Keratinocyte (primary cell): ENCODE data around the gene PADI4. TPM values are rescaled to one million over a fixed set of nuclear protein-coding genes. Genes with fewer than 3 reads are reported as not detected.

Experiments used
- DNase-seq: peaks from one replicate; pipeline ENCODE4 v3.0.0-alpha.2; 2011; ENCODE audit warnings: low read depth, missing footprints, low spot score
- FAIRE-seq: peaks from 2 replicates; lab custom pipeline; 2011; peaks lifted over from hg19 to GRCh38; lab: Jason Lieb, UNC
- H2AFZ ChIP-seq: 2 replicates; pipeline ENCODE4 v1.6.0; 2012; ENCODE audit warnings: low read length, control low read depth, inconsistent platforms; ENCODE audit not compliant: control insufficient read depth
- H3K27ac ChIP-seq: 2 replicates; pipeline ENCODE4 v1.5.1; 2011; ENCODE audit warnings: low read length; ENCODE audit not compliant: control insufficient read depth, insufficient read depth
- H3K27me3 ChIP-seq: 3 replicates; pipeline ENCODE4 v1.6.0; 2011; ENCODE audit warnings: low read length; ENCODE audit not compliant: control insufficient read depth, insufficient read depth; ENCODE audit errors: extremely low read depth
- H3K36me3 ChIP-seq, 2 experiments: 2 replicates in 1 of 2; 3 replicates in 1 of 2; pipeline ENCODE4 v1.5.1; 2011; ENCODE audit warnings: low read length in 2 of 2, mild to moderate bottlenecking in 1 of 2; ENCODE audit not compliant: control insufficient read depth in 2 of 2, insufficient read depth in 2 of 2; ENCODE audit errors: extremely low read depth in 1 of 2
- H3K4me1 ChIP-seq: 3 replicates; pipeline ENCODE4 v1.5.1; 2011; ENCODE audit warnings: low read length; ENCODE audit not compliant: control insufficient read depth, insufficient read depth; ENCODE audit errors: extremely low read depth
- H3K4me2 ChIP-seq: 3 replicates; pipeline ENCODE4 v1.6.0; 2011; ENCODE audit warnings: low read depth, low read length; ENCODE audit not compliant: control insufficient read depth, insufficient read depth; ENCODE audit errors: extremely low read depth
- H3K4me3 ChIP-seq, 3 experiments: fragments of 200-600 bp in 1 of 3; sonication (generic) in 1 of 3; 2 replicates in 2 of 3; 3 replicates in 1 of 3; pipeline ENCODE4 v1.5.1; 2011 to 2016; ENCODE audit warnings: low read length in 3 of 3, mild to moderate bottlenecking in 3 of 3, control low read depth in 2 of 3, inconsistent platforms in 1 of 3, low read depth in 1 of 3, mixed read lengths in 1 of 3, mixed run types in 1 of 3, moderate library complexity in 1 of 3; ENCODE audit not compliant: control insufficient read depth in 2 of 3, insufficient read depth in 2 of 3; ENCODE audit errors: extremely low read depth in 1 of 3
- H3K79me2 ChIP-seq: 2 replicates; pipeline ENCODE4 v1.6.0; 2012; ENCODE audit warnings: low read length; ENCODE audit not compliant: control insufficient read depth, insufficient read depth
- H3K9ac ChIP-seq: 3 replicates; pipeline ENCODE4 v1.6.0; 2011; ENCODE audit warnings: low read length; ENCODE audit not compliant: control insufficient read depth, insufficient read depth; ENCODE audit errors: extremely low read depth
- H3K9me1 ChIP-seq: 3 replicates; pipeline ENCODE4 v1.6.0; 2011; ENCODE audit warnings: low read length; ENCODE audit not compliant: control insufficient read depth, insufficient read depth; ENCODE audit errors: extremely low read depth
- H3K9me3 ChIP-seq: 2 replicates; pipeline ENCODE4 v1.5.1; 2012; ENCODE audit warnings: low read depth, low read length; ENCODE audit not compliant: control insufficient read depth
- H4K20me1 ChIP-seq: 3 replicates; pipeline ENCODE4 v1.6.0; 2011; ENCODE audit warnings: low read length; ENCODE audit not compliant: control insufficient read depth, insufficient read depth; ENCODE audit errors: extremely low read depth
- EZH2 ChIP-seq: IDR thresholded peaks from one replicate; pipeline ENCODE4 v1.6.1; 2012; ENCODE audit warnings: inconsistent platforms, mild to moderate bottlenecking, low read length, moderate library complexity
- dilution Hi-C: fragments of 300-500 bp; cut with MboI; formaldehyde crosslinking; loops from one replicate; pipeline ENCODE4 v1.7.0; 2020; ENCODE audit warnings: low sequenced_read_pairs; ENCODE audit not compliant: extremely low pct_ligation_motif_present
- polyA plus RNA-seq, 5 experiments: library from polyadenylated mRNA; depleted of rRNA in 3 of 5; stranded (reverse) in 3 of 5; stranded (forward) in 1 of 5; unstranded in 1 of 5; fragments of >200 nt; gene quantifications; 1 replicate in 1 of 5; 2 replicates in 3 of 5; 3 replicates in 1 of 5; pipeline versions ENCODE4 v1.2.1 to v1.2.3, GENCODE V29; 2011 to 2012; ENCODE audit warnings: missing spikeins in 2 of 5, low read depth in 1 of 5, low replicate concordance in 1 of 5
- TF ChIP-seq, protein P1 (sequence below), 3 experiments: IDR thresholded peaks in 1 of 3; conservative IDR thresholded peaks in 1 of 3; optimal IDR thresholded peaks in 1 of 3; 2 replicates in 2 of 3; 3 replicates in 1 of 3; pipeline versions ENCODE3 to v1.5.1; 2011; ENCODE audit warnings: low read length in 3 of 3, mild to moderate bottlenecking in 3 of 3, moderate library complexity in 2 of 3, control low read depth in 1 of 3, inconsistent platforms in 1 of 3; ENCODE audit not compliant: insufficient read depth in 2 of 3; ENCODE audit errors: extremely low read depth in 1 of 3

Gene PADI4
- polyA plus RNA-seq, 1 donor (not counting 4 experiments of a cell fraction or from before 2014, with no cell fraction given): 0.03 TPM

- H3K9ac ChIP-seq: peak overlapping the region; percentile 60
- no peak for TF ChIP-seq EZH2
- TF ChIP-seq, protein P1, sequence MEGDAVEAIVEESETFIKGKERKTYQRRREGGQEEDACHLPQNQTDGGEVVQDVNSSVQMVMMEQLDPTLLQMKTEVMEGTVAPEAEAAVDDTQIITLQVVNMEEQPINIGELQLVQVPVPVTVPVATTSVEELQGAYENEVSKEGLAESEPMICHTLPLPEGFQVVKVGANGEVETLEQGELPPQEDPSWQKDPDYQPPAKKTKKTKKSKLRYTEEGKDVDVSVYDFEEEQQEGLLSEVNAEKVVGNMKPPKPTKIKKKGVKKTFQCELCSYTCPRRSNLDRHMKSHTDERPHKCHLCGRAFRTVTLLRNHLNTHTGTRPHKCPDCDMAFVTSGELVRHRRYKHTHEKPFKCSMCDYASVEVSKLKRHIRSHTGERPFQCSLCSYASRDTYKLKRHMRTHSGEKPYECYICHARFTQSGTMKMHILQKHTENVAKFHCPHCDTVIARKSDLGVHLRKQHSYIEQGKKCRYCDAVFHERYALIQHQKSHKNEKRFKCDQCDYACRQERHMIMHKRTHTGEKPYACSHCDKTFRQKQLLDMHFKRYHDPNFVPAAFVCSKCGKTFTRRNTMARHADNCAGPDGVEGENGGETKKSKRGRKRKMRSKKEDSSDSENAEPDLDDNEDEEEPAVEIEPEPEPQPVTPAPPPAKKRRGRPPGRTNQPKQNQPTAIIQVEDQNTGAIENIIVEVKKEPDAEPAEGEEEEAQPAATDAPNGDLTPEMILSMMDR (optimal IDR thresholded peaks at IDR 0.05 in 1 of 3, IDR thresholded peaks at IDR 0.05 in 1 of 3, conservative IDR thresholded peaks at IDR 0.05 in 1 of 3; ENCODE audit: extremely low read depth in 1 of 3, insufficient read depth in 2 of 3, low read length in 3 of 3): no peak
- H3K27me3 ChIP-seq: no peaks in the 10 kb centered on the region
- peaks cover 36% of the 10 kb centered on the region for H3K4me1 ChIP-seq
- no peaks in the 10 kb centered on the region for H4K20me1 ChIP-seq
- DNase-seq (peak; percentile 83), FAIRE-seq (peak; percentile 99)
- H3K9me3 ChIP-seq: no peaks in the 10 kb centered on the region
- H2AFZ ChIP-seq: no peak overlapping the region
- no peaks in the 10 kb centered on the region for H3K36me3 ChIP-seq
- no peaks in the 10 kb centered on the region for H3K9me1 ChIP-seq
- peak overlapping the region; percentile 76 for H3K27ac ChIP-seq
- no peak overlapping the region for H3K4me3 ChIP-seq
- H3K79me2 ChIP-seq: no peaks in the 10 kb centered on the region
- dilution Hi-C loops: no loop called here
- H3K4me2 ChIP-seq: peak overlapping the region; percentile 65
Observed at GRCh38 chr1:17369466-17369865, 61.5 kb downstream of the PADI4 start.

- Histone ChIP-seq H3K9ac (no peak overlapping the region), H3K27me3 (no peaks in the 10 kb centered on the region), H3K9me3 (no peaks in the 10 kb centered on the region), H3K4me3 (no peak overlapping the region), H3K27ac (no peak overlapping the region), H3K9me1 (no peaks in the 10 kb centered on the region), H3K4me2 (peak overlapping the region; percentile 32), H4K20me1 (no peaks in the 10 kb centered on the region), H3K4me1 (peaks cover 33% of the 10 kb centered on the region), H3K79me2 (no peaks in the 10 kb centered on the region), H3K36me3 (no peaks in the 10 kb centered on the region), H2AFZ (no peak overlapping the region)
- dilution Hi-C loops: no loop called here
- TF ChIP-seq, protein P1 (optimal IDR thresholded peaks at IDR 0.05 in 1 of 3, IDR thresholded peaks at IDR 0.05 in 1 of 3, conservative IDR thresholded peaks at IDR 0.05 in 1 of 3; ENCODE audit: extremely low read depth in 1 of 3, insufficient read depth in 2 of 3, low read length in 3 of 3): peak; percentile 72 to 82 (median 80)
- no peak for TF ChIP-seq EZH2
- peak; percentile 86 for FAIRE-seq
- peak; percentile 42 for DNase-seq
Observed at GRCh38 chr1:17370618-17371017, 62.6 kb downstream of the PADI4 start.
